ENCODE results near the gene LCA5L. TPM values are rescaled to one million over a fixed set of nuclear protein-coding genes. Genes with fewer than 3 reads are reported as not detected.
"Not testable (repeated sequence)": the region's sequence is repeated elsewhere in the genome, so short reads cannot be mapped to it uniquely, and the experiment has no call there.

LCA5L gene
- total and polyA plus RNA-seq, 8 donors = 1.7 to 6.3 (median 3.7) TPM

DNA sequence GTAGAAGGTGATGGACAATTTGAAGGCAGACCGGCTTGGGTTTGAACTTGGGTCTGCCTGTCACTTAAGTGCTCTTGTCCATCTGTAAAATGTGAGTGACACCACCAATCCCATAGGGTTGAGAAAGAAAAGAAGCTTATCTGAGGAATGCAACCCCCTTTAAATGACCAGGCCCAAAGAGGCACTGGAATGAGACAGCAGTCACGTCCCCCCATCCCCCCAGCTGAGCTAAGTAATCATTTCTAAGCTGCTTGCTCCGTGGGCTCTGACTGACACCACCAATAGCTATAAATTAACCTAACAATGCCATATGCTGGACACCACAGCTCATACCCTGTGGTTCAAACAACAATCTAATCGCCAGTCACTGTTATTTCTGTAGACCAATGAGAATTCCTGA is 15.1 kb downstream of the LCA5L start:
- intact Hi-C loops (cut with DNase I) = no loop called here
- Histone ChIP-seq H3K4me3 (no peak overlapping the region), H3K27ac (no peak overlapping the region), H3K9me3 (no peaks in the 10 kb centered on the region), H3K27me3 (no peaks in the 10 kb centered on the region), H3K36me3 (no peaks in the 10 kb centered on the region), H3K4me1 (no peaks in the 10 kb centered on the region)
- TF ChIP-seq, protein P1, sequence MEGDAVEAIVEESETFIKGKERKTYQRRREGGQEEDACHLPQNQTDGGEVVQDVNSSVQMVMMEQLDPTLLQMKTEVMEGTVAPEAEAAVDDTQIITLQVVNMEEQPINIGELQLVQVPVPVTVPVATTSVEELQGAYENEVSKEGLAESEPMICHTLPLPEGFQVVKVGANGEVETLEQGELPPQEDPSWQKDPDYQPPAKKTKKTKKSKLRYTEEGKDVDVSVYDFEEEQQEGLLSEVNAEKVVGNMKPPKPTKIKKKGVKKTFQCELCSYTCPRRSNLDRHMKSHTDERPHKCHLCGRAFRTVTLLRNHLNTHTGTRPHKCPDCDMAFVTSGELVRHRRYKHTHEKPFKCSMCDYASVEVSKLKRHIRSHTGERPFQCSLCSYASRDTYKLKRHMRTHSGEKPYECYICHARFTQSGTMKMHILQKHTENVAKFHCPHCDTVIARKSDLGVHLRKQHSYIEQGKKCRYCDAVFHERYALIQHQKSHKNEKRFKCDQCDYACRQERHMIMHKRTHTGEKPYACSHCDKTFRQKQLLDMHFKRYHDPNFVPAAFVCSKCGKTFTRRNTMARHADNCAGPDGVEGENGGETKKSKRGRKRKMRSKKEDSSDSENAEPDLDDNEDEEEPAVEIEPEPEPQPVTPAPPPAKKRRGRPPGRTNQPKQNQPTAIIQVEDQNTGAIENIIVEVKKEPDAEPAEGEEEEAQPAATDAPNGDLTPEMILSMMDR (IDR thresholded peaks at IDR 0.05) = no peak
- ATAC-seq (no peak), DNase-seq (no peak)

DNA sequence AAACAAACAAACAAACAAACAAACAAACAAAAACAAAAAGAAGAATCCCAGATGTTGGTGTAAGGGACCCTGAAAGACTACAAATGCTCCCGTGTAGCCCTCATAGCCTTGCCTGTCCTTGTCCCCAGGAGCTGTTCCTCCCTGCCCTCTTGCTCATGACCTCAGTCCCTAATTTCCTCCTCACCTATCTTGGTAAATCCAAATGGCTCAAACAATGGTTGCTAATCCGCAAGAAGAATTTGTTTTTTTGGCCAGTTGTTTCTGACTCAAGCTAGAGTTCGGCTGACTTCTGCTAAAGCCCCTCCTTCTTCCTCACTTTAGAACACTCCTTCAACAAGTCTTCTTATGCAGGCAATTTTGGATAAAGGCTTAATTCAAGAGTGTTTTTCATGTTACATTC is 15.6 kb downstream of the LCA5L start:
- Histone ChIP-seq H3K27me3 (no peaks in the 10 kb centered on the region), H3K4me3 (no peak overlapping the region), H3K4me1 (no peaks in the 10 kb centered on the region), H3K27ac (no peak overlapping the region), H3K36me3 (no peaks in the 10 kb centered on the region), H3K9me3 (no peaks in the 10 kb centered on the region)
- intact Hi-C loops (cut with DNase I) = no loop called here
- DNase-seq (no peak), ATAC-seq (no peak)
- TF ChIP-seq, protein P1 (IDR thresholded peaks at IDR 0.05) = no peak

DNA sequence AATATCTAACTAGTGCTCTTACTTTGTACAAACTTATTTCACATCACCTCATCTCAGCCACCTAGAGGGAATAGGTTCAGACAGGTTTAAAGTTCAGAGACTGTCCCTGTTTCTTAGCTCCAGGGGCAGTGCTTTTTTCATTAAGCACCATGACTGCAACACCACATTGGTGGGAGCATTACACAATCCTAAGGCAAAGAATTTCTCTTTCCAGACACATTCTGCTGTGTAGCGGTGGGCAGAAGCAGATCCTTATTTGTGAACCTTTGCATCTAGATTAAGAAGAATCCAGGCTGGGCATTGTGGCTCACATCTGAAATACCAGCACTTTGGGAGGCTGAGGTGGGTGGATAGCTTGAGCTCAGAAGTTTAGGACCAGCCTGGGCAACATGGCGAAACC is 16.1 kb downstream of the LCA5L start:
- TF ChIP-seq, protein P1 (IDR thresholded peaks at IDR 0.05) = no peak
- Histone ChIP-seq H3K36me3 (no peaks in the 10 kb centered on the region), H3K27me3 (no peaks in the 10 kb centered on the region), H3K4me1 (no peaks in the 10 kb centered on the region), H3K9me3 (no peaks in the 10 kb centered on the region), H3K4me3 (no peak overlapping the region), H3K27ac (no peak overlapping the region)
- ATAC-seq (no peak), DNase-seq (no peak)
- intact Hi-C loops (cut with DNase I) = no loop called here

DNA sequence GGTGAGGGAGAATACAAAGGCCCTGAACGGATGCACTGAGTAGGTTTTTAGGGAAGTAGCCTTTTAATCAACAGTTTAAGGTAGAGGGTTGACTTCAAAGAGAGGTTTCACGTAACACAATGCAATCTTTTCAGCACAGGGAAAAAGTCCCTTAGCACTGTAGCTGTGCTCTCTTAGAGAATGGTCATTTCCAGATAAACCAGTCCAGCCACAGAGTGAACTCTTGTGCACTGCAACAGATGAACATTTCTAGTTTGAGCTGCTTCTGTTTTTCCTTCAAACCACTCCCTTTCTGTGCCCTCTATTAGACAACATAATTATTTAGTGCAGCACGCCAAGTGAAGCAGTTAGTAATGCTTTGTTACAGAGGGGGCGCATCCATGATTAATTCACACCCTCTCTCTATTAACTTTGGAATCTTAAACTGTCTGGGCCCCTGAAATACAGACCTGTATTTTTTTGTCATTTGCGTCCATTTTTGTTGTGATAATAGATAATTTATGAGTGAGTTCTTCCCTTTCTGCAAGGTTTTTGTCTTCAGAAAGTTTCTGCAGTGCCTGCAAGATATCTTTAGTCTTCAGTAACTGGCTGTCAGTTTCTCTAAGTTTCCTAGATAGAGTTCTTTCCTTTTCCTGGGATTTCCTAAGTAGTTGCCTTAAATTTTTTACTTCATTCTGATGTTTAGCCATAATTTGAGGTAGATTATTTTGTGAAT is 22.9 kb downstream of the LCA5L start:
- no peaks in the 10 kb centered on the region for H3K9me3 ChIP-seq
- TF ChIP-seq, protein P1 (IDR thresholded peaks at IDR 0.05) = no peak
- intact Hi-C loops (cut with DNase I) = no loop called here
- no peak overlapping the region for H3K27ac ChIP-seq
- H3K27me3 ChIP-seq = no peaks in the 10 kb centered on the region
- no peak overlapping the region for H3K4me3 ChIP-seq
- H3K4me1 ChIP-seq = no peaks in the 10 kb centered on the region
- H3K36me3 ChIP-seq = no peaks in the 10 kb centered on the region
- ATAC-seq (no peak), DNase-seq (peak in 1 of 4 donors; percentile 52)

DNA sequence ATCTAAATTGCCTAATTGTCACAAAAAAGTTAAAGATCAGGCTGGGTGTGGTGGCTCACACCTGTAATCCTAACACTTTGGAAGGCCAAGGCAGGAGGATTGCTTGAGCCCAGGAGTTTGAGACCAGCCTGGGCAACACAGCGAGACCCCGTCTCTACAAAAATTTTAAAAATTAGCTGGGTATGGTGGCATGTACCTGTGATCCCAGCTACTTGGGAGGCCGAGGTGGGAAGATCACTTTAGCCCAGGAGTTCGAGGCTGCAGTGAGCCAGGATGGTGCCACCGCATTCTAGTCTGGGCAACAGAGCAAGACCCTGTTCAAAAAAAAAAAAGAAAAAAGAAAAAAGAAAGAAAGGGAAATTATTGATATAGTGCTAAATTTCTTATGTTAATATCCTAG is 26.4 kb downstream of the LCA5L start:
- H3K36me3 ChIP-seq; H3K4me1 ChIP-seq; H3K27me3 ChIP-seq; ATAC-seq; intact Hi-C loops (cut with DNase I); H3K4me3 ChIP-seq; H3K27ac ChIP-seq; DNase-seq; H3K9me3 ChIP-seq: not testable (repeated sequence)

DNA sequence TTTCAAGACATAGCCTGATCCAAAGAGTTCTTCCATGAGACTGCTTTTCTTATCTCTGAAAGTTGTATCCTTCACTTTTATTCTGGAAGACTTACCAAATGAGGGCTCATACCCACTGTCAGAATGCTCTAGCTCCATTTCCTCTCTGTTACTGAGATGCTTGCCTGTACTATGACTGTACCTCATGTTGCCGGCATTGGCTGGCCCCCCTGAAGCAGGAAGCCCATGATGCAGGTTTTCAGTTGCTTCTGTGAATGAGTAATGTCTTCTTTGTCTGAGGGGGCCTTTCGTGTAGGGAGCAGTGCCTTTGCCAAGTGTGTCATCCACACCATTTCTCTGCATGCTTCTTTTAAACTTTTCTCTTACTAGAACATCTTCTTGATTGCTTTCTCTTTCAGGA is 39.5 kb downstream of the LCA5L start:
- TF ChIP-seq, protein P1 (IDR thresholded peaks at IDR 0.05) = no peak
- Histone ChIP-seq H3K36me3 (peaks cover 0 to 18% of the 10 kb centered on the region in 2 donors), H3K27me3 (no peaks in the 10 kb centered on the region), H3K27ac (no peak overlapping the region), H3K9me3 (peaks cover 0 to 8% of the 10 kb centered on the region in 2 donors), H3K4me1 (no peaks in the 10 kb centered on the region), H3K4me3 (no peak overlapping the region)
- ATAC-seq = no peak
- intact Hi-C loops (cut with DNase I) = no loop called here
- DNase-seq = no peak
